ENCODE data around the gene TNXB.

DNA sequence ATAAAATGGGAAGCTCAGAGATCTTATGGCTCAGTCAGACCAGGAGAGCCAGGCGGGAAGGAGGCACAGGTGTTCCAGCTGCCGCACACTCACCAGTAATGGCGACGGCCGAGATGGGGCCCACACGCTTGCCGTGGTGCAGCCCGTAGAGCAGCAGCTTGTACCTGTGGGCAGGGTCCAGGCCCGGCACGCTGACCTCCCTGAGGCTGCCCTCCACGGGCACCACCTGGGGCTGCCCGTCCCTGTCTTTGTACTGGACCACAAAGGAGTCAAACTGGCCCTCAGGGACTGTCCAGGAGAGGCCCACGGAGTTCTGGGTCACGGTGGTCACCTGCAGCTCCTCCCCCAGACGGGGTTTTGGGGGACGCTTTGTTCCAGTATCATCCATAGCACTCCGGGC is 39.7 kb downstream of the TNXB start:
- TF ChIP-seq POLR2A (IDR thresholded peaks at IDR 0.05; ENCODE audit: low read length) (no peak), GATA1 (IDR thresholded peaks at IDR 0.05; ENCODE audit: low read depth, low read length) (no peak)

Data from erythroblast (primary cell).